Uterus (tissue), 4 donors: ENCODE data around the gene ARHGAP19. TPM values are rescaled to one million over a fixed set of nuclear protein-coding genes. Genes with fewer than 3 reads are reported as not detected.

ENCODE experiments used
- DNase-seq, 2 donors: peaks; one replicate each; pipeline ENCODE4 v3.0.0-alpha.2; 2019 to 2020
- H3K27ac ChIP-seq, 2 donors: fragments of 200-600 bp; sonication (generic); 1 replicate in 1 of 2; 2 replicates in 1 of 2; pipeline ENCODE4 v1.5.1; 2016 to 2018
- H3K27me3 ChIP-seq, 2 donors: fragments of 200-600 bp; sonication (generic); one replicate each; pipeline ENCODE4 v1.5.1; 2018 to 2019; ENCODE audit warnings: control low read depth in 1 of 2
- H3K36me3 ChIP-seq, 2 donors: fragments of 200-600 bp; sonication (generic); one replicate each; pipeline ENCODE4 v1.5.1; 2019; ENCODE audit warnings: control low read depth in 1 of 2
- H3K4me1 ChIP-seq, 2 donors: fragments of 200-600 bp; sonication (generic); one replicate each; pipeline ENCODE4 v1.5.1; 2018 to 2019; ENCODE audit warnings: control low read depth in 1 of 2
- H3K4me3 ChIP-seq, 2 donors: fragments of 200-600 bp; sonication (generic); 1 replicate in 1 of 2; 2 replicates in 1 of 2; pipeline ENCODE4 v1.5.1; 2018 to 2019; ENCODE audit warnings: mild to moderate bottlenecking in 1 of 2
- H3K9me3 ChIP-seq, 2 donors: fragments of 200-600 bp; sonication (generic); one replicate each; pipeline ENCODE4 v1.5.1; 2019; ENCODE audit warnings: control low read depth in 1 of 2
- CTCF ChIP-seq, 4 experiments: fragments of 200-600 bp in 2 of 4; fragments of 450-650 bp in 2 of 4; sonication (generic) in 2 of 4; IDR thresholded peaks; one replicate each; pipeline ENCODE4 v1.5.1; 2016 to 2019; ENCODE audit warnings: antibody characterized with exemption in 4 of 4, mild to moderate bottlenecking in 2 of 4, moderate library complexity in 1 of 4
- POLR2A ChIP-seq, 2 donors: fragments of 450-650 bp; IDR thresholded peaks; one replicate each; pipeline ENCODE4 v1.6.1; 2016; ENCODE audit warnings: antibody characterized with exemption in 2 of 2, mild to moderate bottlenecking in 1 of 2, moderate library complexity in 1 of 2
- intact Hi-C: fragments of 100-400 bp; cut with DNase I; formaldehyde crosslinking; loops from one replicate; pipeline ENCODE4 v1.15.1; 2023; ENCODE audit warnings: low total_unique reads
- total RNA-seq, 4 donors: library from RNA; depleted of rRNA in 3 of 4; stranded (reverse); fragments of >200 nt in 3 of 4; gene quantifications; one replicate each; pipeline versions ENCODE4 v1.1.0 to v1.2.4, GENCODE V29; 2014 to 2023
- donor health status: DM: yes; HTN: yes; CAD: no.

ARHGAP19 gene
- total RNA-seq, 4 donors from 2014 or later, result 5.3 to 25.8 (median 14.0) TPM

GRCh38 chr10:97250952-97251351 lies 41.5 kb downstream of the ARHGAP19 start:
- TF ChIP-seq CTCF (IDR thresholded peaks at IDR 0.05) (no peak), POLR2A (IDR thresholded peaks at IDR 0.05) (no peak)
- DNase-seq, result no peak
- intact Hi-C loops, result no loop called here
- Histone ChIP-seq H3K27ac (no peak overlapping the region), H3K36me3 (no peaks in the 10 kb centered on the region), H3K4me1 (no peaks in the 10 kb centered on the region), H3K9me3 (no peaks in the 10 kb centered on the region), H3K4me3 (no peak overlapping the region), H3K27me3 (no peaks in the 10 kb centered on the region)

GRCh38 chr10:97243836-97244235 lies 48.6 kb downstream of the ARHGAP19 start:
- no peaks in the 10 kb centered on the region for H3K27me3 ChIP-seq
- no peak overlapping the region for H3K27ac ChIP-seq
- no peaks in the 10 kb centered on the region for H3K9me3 ChIP-seq
- H3K36me3 ChIP-seq, result no peaks in the 10 kb centered on the region
- H3K4me1 ChIP-seq, result no peaks in the 10 kb centered on the region
- DNase-seq, result no peak
- H3K4me3 ChIP-seq, result no peak overlapping the region
- TF ChIP-seq POLR2A (IDR thresholded peaks at IDR 0.05) (no peak), CTCF (IDR thresholded peaks at IDR 0.05) (no peak)
- intact Hi-C loops, result no loop called here

GRCh38 chr10:97238855-97239254 lies 53.6 kb downstream of the ARHGAP19 start:
- no peaks in the 10 kb centered on the region for H3K4me1 ChIP-seq
- no peaks in the 10 kb centered on the region for H3K27me3 ChIP-seq
- TF ChIP-seq POLR2A (IDR thresholded peaks at IDR 0.05) (no peak), CTCF (IDR thresholded peaks at IDR 0.05) (no peak)
- DNase-seq, result no peak
- H3K4me3 ChIP-seq, result no peak overlapping the region
- intact Hi-C loops, result no loop called here
- no peaks in the 10 kb centered on the region for H3K9me3 ChIP-seq
- H3K36me3 ChIP-seq, result no peaks in the 10 kb centered on the region
- no peak overlapping the region for H3K27ac ChIP-seq

GRCh38 chr10:97235353-97235752 lies 57.1 kb downstream of the ARHGAP19 start:
- intact Hi-C loops, result no loop called here

GRCh38 chr10:97234400-97234799 lies 58.0 kb downstream of the ARHGAP19 start:
- H3K36me3 ChIP-seq, result no peaks in the 10 kb centered on the region
- no peak overlapping the region for H3K4me3 ChIP-seq
- H3K9me3 ChIP-seq, result no peaks in the 10 kb centered on the region
- no peak for DNase-seq
- peak; percentile 18 to 41 (median 34) for TF ChIP-seq CTCF (IDR thresholded peaks at IDR 0.05)
- TF ChIP-seq POLR2A (IDR thresholded peaks at IDR 0.05), result no peak
- H3K27me3 ChIP-seq, result no peaks in the 10 kb centered on the region
- H3K27ac ChIP-seq, result no peak overlapping the region
- intact Hi-C loops, result no loop called here
- no peaks in the 10 kb centered on the region for H3K4me1 ChIP-seq

More at GRCh38 chr10:97235353-97235752, 57.1 kb downstream of the ARHGAP19 start:
- H3K4me1 ChIP-seq, result no peaks in the 10 kb centered on the region
- H3K36me3 ChIP-seq, result no peaks in the 10 kb centered on the region
- H3K9me3 ChIP-seq, result no peaks in the 10 kb centered on the region
- no peak overlapping the region for H3K27ac ChIP-seq
- no peak for DNase-seq
- no peaks in the 10 kb centered on the region for H3K27me3 ChIP-seq
- no peak overlapping the region for H3K4me3 ChIP-seq
- TF ChIP-seq POLR2A (IDR thresholded peaks at IDR 0.05) (no peak), CTCF (IDR thresholded peaks at IDR 0.05) (no peak)
